Activated CD4-positive, alpha-beta memory T cell treated with anti-CD3 and anti-CD28 coated beads, Interleukin-2, amount 10 ng/mL, durations not matched to agents 7 days and 5 days (primary cell): Measurements from ENCODE around the gene OSBPL6. TPM values are rescaled to one million over a fixed set of nuclear protein-coding genes. Genes with fewer than 3 reads are reported as not detected.

Experiments
- CTCF ChIA-PET: fragments of 350-600 bp; sonication (Branson Sonifier 250); formaldehyde crosslinking; loops from one replicate; lab custom pipeline; 2021; ENCODE audit warnings: antibody characterized with exemption, inconsistent platforms; lab: Charles Lee
- POLR2A ChIA-PET: fragments of 350-600 bp; sonication (Branson Sonifier 250); formaldehyde crosslinking; loops from one replicate; lab custom pipeline; 2021; ENCODE audit warnings: antibody characterized with exemption; lab: Charles Lee
- DNase-seq: peaks from one replicate; pipeline ENCODE4 v3.0.0-alpha.2; 2020
- H3K27ac Mint-ChIP-seq: one replicate; pipeline ENCODE4 v1.8.0; 2021; ENCODE audit warnings: mild to moderate bottlenecking, mixed read lengths
- H3K27me3 Mint-ChIP-seq: one replicate; pipeline ENCODE4 v1.8.0; 2021; ENCODE audit warnings: mixed read lengths
- H3K36me3 Mint-ChIP-seq: one replicate; pipeline ENCODE4 v1.8.0; 2021; ENCODE audit warnings: low read depth, mixed read lengths
- H3K4me1 Mint-ChIP-seq: one replicate; pipeline ENCODE4 v1.8.0; 2021; ENCODE audit warnings: mixed read lengths
- H3K4me3 Mint-ChIP-seq: one replicate; pipeline ENCODE4 v1.8.0; 2021; ENCODE audit warnings: mild to moderate bottlenecking, mixed read lengths
- H3K9me3 Mint-ChIP-seq: one replicate; pipeline ENCODE4 v1.8.0; 2021; ENCODE audit warnings: mixed read lengths
- total RNA-seq, 2 experiments: library from RNA; stranded (reverse); gene quantifications; one replicate each; pipeline ENCODE4 v1.2.3, GENCODE V29; 2021

The OSBPL6 gene
- total RNA-seq, 2 experiments from 2014 or later, result 0.78 to 0.88 TPM

DNA sequence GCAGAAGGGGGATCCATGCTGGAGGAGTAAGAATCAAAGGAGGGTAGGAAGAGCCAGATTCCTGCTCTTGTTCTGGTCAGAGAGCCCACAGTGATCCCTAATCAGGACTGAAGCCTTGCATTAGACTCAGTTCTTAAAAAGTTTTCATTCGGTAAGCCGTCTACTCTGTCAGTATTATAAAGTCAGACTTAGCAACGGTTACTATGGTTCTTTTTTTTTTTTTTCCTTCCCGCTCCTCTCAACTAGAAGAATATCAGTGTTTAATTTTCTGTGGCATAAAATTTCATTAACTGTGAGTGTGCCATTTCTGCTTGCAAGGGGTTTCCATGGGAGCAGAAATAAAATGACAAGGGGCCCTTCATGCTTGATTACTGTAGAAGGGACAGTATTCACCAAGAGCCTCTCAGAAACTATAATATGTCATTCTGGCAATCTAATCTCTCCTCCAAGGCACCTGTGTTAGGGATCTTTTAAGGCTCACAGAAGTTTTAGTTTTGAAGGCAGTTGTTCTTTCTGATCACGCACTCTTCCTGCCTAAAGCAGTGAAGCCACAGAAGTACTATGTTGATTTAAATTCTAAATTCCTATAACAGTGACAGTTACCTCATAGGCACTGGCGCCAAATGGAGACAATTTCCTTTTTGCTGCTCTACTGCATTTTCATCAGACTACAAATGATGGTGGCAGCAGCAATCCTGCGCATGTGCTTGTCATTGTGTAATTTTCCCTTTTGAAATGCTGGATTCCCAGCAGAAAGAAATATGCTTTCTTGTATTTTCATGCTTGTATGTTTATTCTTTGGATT lies 57.0 kb downstream of the OSBPL6 start:
- no peak for DNase-seq
- Mint-ChIP-seq H3K9me3 (no peaks in the 10 kb centered on the region), H3K27ac (no peak overlapping the region), H3K4me3 (no peak overlapping the region), H3K36me3 (no peaks in the 10 kb centered on the region), H3K27me3 (peaks cover 15% of the 10 kb centered on the region), H3K4me1 (no peaks in the 10 kb centered on the region)
- POLR2A ChIA-PET, result no interaction called here
- CTCF ChIA-PET, result no interaction called here

DNA sequence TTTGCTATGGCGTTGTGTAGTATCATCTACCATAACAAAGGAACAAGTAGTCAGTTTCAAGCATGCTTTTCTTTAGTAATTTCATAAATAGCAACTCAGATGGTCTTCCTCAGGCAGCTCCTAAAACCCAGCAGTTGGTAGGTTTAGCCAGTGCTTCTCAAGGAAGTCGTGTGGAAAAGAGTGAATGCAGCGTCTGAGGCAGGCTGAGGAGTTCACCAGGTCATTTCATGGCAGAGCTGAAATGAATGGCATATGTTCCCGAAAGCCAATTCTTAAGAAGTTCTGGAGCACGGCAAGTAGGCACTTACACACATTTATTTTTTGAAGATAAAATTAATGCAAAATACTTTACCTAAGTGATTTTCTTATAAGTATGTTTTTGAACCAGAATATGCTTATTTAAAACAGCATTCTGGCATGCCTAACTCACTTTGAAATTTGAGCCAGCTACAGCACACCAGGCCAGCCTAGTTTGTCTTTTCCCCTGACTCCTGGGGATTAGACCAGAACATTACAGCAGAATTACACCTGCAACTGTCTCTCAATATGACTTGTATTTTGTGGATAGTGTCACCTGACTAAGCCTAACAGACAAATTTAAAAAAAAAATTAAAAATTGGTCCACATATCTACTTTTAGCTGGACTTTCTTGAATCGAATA lies 62.2 kb downstream of the OSBPL6 start:
- no peaks in the 10 kb centered on the region for H3K36me3 Mint-ChIP-seq
- DNase-seq, result no peak
- no peaks in the 10 kb centered on the region for H3K4me1 Mint-ChIP-seq
- CTCF ChIA-PET, result no interaction called here
- H3K4me3 Mint-ChIP-seq, result no peak overlapping the region
- peaks cover 2% of the 10 kb centered on the region for H3K27me3 Mint-ChIP-seq
- no peak overlapping the region for H3K27ac Mint-ChIP-seq
- POLR2A ChIA-PET, result no interaction called here
- H3K9me3 Mint-ChIP-seq, result no peaks in the 10 kb centered on the region

DNA sequence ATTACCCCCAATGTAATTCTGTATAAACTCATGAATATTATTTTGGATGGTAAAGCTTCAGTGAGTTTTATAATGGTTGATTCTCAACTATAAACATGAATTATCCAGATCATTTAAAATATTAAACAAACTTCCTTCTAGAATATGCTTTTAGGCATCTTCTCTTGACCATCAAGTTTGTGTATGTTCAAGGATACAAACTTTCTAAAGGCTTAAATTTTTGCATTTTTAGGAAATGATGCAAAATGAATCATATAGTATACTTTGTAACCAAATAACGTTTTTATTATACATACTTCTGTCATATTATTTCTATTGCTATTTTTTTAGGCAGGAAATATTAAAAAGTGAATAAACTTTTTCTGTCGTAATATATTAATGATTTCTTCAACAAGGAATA lies 62.8 kb downstream of the OSBPL6 start:
- Mint-ChIP-seq H3K27ac (no peak overlapping the region), H3K9me3 (no peaks in the 10 kb centered on the region), H3K27me3 (peaks cover 2% of the 10 kb centered on the region), H3K4me3 (no peak overlapping the region), H3K36me3 (no peaks in the 10 kb centered on the region), H3K4me1 (no peaks in the 10 kb centered on the region)
- ChIA-PET POLR2A (no interaction called here), CTCF (no interaction called here)
- DNase-seq, result no peak

DNA sequence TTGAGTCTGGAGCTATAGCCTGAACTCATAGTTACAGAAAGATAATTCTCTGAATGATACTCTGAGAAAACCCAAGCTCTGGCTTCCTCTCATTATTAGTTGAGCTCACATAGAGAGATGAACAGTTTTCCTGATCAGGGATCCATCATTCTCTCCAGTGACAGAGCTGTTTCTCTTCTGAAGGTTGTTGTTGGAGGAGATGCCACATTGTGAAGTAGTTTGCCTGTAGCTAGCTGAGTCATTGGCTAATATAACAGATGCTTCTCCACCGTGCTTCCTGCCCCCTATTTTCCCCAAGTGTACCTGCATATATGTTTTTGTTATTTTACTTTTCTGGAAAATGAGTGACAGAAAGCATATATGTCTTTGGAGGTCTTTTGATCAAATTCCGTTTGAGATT lies 64.6 kb downstream of the OSBPL6 start:
- Mint-ChIP-seq H3K36me3 (no peaks in the 10 kb centered on the region), H3K27me3 (peaks cover 2% of the 10 kb centered on the region), H3K27ac (no peak overlapping the region), H3K9me3 (no peaks in the 10 kb centered on the region), H3K4me3 (no peak overlapping the region), H3K4me1 (no peaks in the 10 kb centered on the region)
- CTCF ChIA-PET, result no interaction called here
- DNase-seq, result no peak
- POLR2A ChIA-PET, result no interaction called here

DNA sequence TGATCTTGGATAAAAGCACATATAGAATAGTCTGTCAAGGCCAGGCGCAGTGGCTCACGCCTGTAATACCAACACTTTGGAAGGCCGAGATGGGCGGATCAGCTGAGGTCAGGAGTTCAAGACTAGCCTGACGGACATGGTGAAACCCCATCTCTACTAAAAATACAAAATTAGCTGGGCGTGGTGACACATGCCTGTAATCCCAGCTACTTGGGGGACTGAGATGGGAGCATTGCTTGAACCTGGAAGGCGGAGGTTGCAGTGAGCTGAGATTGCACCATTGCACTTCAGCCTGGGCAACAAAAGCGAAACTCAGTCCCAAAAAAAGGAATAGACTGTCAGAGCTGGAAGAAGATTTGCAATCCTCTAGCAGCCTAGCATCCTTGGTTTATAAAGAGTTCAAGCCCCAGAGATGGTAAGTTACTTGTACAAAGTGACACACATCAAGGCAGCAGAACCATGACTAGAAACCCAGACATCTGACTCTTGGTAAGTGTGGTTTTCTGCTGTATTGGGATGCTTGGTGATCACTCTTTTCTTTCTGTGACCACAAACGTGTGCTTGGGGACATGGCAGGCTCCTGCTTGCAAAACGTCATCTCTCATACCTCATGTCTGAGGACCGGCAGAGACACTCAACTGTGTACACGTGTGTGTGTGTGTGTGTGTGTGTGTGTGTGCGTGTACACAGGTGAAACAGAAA lies 69.0 kb downstream of the OSBPL6 start:
- Mint-ChIP-seq H3K27me3 (peaks cover 3% of the 10 kb centered on the region), H3K36me3 (no peaks in the 10 kb centered on the region), H3K9me3 (no peaks in the 10 kb centered on the region), H3K4me1 (no peaks in the 10 kb centered on the region), H3K27ac (no peak overlapping the region), H3K4me3 (no peak overlapping the region)
- POLR2A ChIA-PET, result no interaction called here
- CTCF ChIA-PET, result no interaction called here
- no peak for DNase-seq

DNA sequence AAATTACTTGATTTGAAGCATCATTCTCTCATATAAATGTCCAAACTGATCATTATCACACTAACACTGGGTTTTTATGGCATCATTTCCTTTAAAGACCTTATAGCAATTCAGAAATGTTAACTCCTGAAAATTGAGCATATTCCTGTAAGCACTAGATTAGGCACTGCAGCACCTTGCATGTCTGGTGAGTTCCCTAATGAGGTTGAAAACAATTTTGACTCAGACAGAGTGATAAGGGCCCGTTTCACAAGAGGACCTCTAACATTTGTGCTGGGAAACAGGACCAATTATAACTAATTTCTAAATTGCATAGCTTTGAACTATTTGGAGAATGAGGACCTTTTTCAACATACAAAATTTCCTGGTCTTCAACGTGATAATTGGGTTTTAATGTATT lies 69.9 kb downstream of the OSBPL6 start:
- Mint-ChIP-seq H3K4me1 (no peaks in the 10 kb centered on the region), H3K27me3 (peaks cover 5% of the 10 kb centered on the region), H3K4me3 (no peak overlapping the region), H3K27ac (no peak overlapping the region), H3K9me3 (no peaks in the 10 kb centered on the region), H3K36me3 (no peaks in the 10 kb centered on the region)
- ChIA-PET POLR2A (no interaction called here), CTCF (no interaction called here)
- DNase-seq, result no peak

DNA sequence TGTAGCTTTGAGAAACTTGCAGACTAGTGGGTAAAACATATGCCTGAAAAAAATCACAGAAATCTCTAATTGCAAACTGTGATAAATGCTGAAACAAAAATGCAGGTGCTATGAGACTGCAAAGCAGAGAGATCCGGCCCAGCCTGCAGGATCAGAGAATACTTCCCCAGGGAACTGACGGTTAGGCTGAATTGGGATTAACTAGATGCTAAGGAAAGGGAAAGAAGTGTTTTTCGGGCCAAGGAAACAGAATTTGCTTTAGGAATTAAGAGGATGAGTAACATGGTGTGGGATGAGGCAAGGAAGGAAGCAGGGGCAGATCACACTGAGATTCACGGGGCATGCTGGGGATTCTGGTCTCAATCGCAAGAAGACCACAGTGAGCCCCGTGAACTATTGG lies 71.5 kb downstream of the OSBPL6 start:
- DNase-seq, result no peak
- ChIA-PET POLR2A (no interaction called here), CTCF (no interaction called here)
- Mint-ChIP-seq H3K4me3 (no peak overlapping the region), H3K27ac (no peak overlapping the region), H3K4me1 (no peaks in the 10 kb centered on the region), H3K27me3 (peaks cover 5% of the 10 kb centered on the region), H3K36me3 (no peaks in the 10 kb centered on the region), H3K9me3 (no peaks in the 10 kb centered on the region)

DNA sequence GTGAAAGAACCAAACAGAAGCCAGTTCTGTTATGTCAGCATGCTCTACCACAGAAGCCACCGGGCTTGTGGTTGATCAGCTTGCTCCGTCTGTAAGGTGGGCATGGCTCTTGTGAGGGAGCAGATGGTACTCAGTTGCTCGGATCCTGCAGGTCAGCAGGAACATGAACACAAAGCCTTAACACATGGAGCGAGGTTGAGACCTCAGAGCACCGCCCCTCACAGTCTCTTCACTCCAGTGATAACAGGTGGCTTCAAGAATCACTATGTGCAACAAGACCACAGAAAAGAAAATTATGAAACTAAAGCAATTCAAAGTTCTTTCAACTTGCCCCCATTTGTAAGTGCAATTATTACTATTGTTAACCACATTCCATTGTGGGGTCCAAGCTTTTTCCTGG lies 72.1 kb downstream of the OSBPL6 start:
- H3K9me3 Mint-ChIP-seq, result no peaks in the 10 kb centered on the region
- H3K4me1 Mint-ChIP-seq, result no peaks in the 10 kb centered on the region
- no peak for DNase-seq
- H3K27ac Mint-ChIP-seq, result no peak overlapping the region
- CTCF ChIA-PET, result interaction anchor here (0.7 kb wide), 1 partner anchor 338 kb away, joined by 3 read pairs; no protein-coding TSS in a partner anchor
- no peaks in the 10 kb centered on the region for H3K36me3 Mint-ChIP-seq
- H3K4me3 Mint-ChIP-seq, result no peak overlapping the region
- H3K27me3 Mint-ChIP-seq, result peaks cover 5% of the 10 kb centered on the region
- POLR2A ChIA-PET, result no interaction called here

DNA sequence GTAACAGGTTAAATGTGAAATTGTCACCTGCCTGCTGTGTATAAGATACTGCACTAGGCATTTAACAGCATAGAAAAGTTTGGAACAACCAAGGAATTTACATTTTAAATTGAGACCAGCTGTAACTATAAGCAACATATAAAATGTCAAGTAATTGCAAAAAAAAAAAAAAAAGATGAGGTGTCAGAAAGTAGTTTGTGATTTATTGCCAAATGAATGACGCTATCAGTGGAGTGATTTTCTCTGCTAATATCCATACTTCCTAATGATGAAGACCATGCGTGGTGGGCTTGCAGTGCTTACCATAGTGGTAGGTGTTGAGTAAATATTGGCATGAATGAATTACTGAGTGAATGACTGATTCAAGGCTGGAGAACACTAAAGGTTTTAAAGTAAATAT lies 73.3 kb downstream of the OSBPL6 start:
- ChIA-PET CTCF (interaction anchor here (0.5 kb wide), 1 partner anchor 8 kb away, joined by 5 read pairs; no protein-coding TSS in a partner anchor), POLR2A (no interaction called here)
- no peaks in the 10 kb centered on the region for H3K4me1 Mint-ChIP-seq

DNA sequence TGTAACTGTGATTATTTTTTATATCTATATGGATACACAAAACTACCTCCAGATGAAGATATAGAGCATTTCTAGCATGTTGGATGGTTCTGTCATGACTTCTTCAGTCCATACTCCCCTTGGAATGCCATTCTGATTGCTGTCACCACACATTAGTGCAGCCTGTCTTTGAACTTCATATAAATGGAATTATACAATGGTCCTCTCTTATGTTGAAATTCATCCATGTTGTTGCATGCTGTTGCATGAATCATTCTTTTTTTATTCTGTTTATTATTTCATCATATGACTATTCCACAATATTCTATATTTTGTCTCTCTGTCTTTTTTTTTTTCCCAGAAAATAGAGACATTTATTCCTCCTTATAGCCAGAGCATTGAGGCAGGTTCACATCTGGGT lies 74.1 kb downstream of the OSBPL6 start:
- Mint-ChIP-seq H3K4me3 (no peak overlapping the region), H3K27ac (no peak overlapping the region), H3K36me3 (no peaks in the 10 kb centered on the region), H3K27me3 (peaks cover 10% of the 10 kb centered on the region), H3K4me1 (no peaks in the 10 kb centered on the region), H3K9me3 (no peaks in the 10 kb centered on the region)
- no peak for DNase-seq
- ChIA-PET POLR2A (no interaction called here), CTCF (no interaction called here)

More for the DNA sequence above, 73.3 kb downstream of the OSBPL6 start:
- Mint-ChIP-seq H3K36me3 (no peaks in the 10 kb centered on the region), H3K4me3 (no peak overlapping the region), H3K27ac (no peak overlapping the region), H3K27me3 (peaks cover 7% of the 10 kb centered on the region), H3K9me3 (no peaks in the 10 kb centered on the region)
- no peak for DNase-seq

DNA sequence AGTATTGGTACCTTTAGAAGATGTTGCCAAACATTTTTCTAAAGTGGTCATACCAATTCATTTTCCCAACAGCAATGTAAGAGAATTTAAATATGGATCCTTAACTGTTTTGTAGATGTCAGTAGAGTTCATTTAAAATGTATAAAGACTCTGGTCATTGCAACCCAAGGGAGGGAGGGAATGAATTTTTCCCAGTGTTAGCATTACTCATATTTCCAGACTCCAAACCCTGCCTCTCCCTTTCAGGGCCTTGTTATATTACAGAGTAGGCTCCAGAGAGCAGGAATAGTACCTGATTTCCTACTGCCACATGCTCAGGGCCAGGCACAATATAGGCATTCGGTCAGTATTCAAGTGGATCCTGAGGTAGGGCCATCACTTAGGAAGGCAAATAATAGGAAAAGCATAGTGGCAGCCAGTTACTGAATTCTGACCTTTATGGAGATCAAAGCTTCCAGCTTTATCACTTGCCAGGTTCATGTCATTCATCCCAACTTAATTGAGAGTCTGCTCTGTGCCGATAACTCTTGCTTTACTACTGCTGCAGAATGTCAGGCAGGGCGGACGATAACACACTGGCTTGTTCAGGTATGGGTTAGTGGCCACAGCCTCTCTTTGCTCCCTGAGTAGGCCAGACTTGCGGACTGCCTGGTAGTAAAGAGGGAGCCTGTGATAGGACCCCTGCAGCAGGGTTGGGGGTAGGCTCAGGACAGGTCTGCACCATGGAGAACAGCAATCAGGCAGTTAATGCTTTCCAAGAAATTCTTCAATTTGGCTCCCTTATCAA lies 75.3 kb downstream of the OSBPL6 start:
- H3K9me3 Mint-ChIP-seq, result no peaks in the 10 kb centered on the region
- peaks cover 12% of the 10 kb centered on the region for H3K27me3 Mint-ChIP-seq
- H3K36me3 Mint-ChIP-seq, result no peaks in the 10 kb centered on the region
- no peak overlapping the region for H3K4me3 Mint-ChIP-seq
- no peak for DNase-seq
- POLR2A ChIA-PET, result no interaction called here
- H3K4me1 Mint-ChIP-seq, result no peaks in the 10 kb centered on the region
- H3K27ac Mint-ChIP-seq, result no peak overlapping the region
- CTCF ChIA-PET, result no interaction called here

DNA sequence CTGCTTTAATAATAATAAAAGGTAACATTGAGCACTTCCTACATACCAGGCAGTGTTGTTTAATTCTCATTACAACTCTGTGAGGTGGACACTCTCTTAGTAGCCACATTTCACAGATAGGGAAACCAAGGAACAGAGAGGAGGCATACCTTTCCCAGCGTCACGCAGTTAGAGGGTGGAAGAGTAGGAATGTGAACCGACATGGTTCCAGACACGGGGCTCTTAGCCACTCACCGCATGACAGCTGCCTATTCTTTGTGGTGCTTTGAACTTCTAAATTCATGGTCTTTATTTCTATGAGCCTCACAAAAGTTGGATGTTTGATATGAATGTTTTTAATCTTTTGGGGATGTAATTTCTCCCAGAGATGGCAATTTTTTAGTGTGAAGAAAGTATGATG lies 76.0 kb downstream of the OSBPL6 start:
- Mint-ChIP-seq H3K36me3 (no peaks in the 10 kb centered on the region), H3K27ac (no peak overlapping the region), H3K9me3 (no peaks in the 10 kb centered on the region), H3K4me1 (no peaks in the 10 kb centered on the region), H3K27me3 (peaks cover 16% of the 10 kb centered on the region), H3K4me3 (no peak overlapping the region)
- POLR2A ChIA-PET, result no interaction called here
- DNase-seq, result no peak
- CTCF ChIA-PET, result no interaction called here

DNA sequence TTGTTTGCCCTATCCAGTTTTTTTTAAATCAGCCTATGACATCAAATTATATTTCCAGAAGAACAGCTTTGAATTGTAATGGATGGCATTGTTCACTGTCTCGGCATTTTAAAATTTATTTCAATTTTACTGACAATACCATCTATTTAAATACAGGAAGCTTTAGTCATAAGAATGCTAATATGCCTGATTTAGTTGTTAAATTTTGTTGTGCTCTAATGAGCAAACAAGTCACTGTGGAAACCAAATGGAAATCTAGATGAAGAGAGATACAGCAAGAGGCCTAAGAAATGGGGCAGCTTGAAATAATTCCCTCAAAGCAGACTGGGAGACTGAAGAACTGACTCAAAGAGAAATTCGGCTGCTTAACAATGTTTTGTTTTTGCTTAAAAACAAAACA lies 76.8 kb downstream of the OSBPL6 start:
- no peaks in the 10 kb centered on the region for H3K9me3 Mint-ChIP-seq
- no peaks in the 10 kb centered on the region for H3K4me1 Mint-ChIP-seq
- CTCF ChIA-PET, result interaction anchor here (2.0 kb wide), 1 partner anchor 159 kb away, joined by 9 read pairs; the partner anchor contains the start of gene RBM45
- no peak for DNase-seq
- H3K4me3 Mint-ChIP-seq, result no peak overlapping the region
- POLR2A ChIA-PET, result no interaction called here
- H3K27ac Mint-ChIP-seq, result no peak overlapping the region
- no peaks in the 10 kb centered on the region for H3K36me3 Mint-ChIP-seq
- H3K27me3 Mint-ChIP-seq, result peaks cover 18% of the 10 kb centered on the region
